HG03354 (cell line): Measurements from ENCODE around the gene ITPR1.
A peak's percentile ranks its signal among the peaks of the same experiment; 100 is the strongest.

Experiments
- ATAC-seq: cut with Tn5 transposase; IDR thresholded peaks from one replicate; pipeline ENCODE4 v1.9.1; 2021; ENCODE audit warnings: mild to moderate bottlenecking; ENCODE audit not compliant: unreplicated experiment, poor library complexity, severe bottlenecking

The ITPR1 gene

GRCh38 chr3:4729061-4729973, 236.2 kb downstream of the ITPR1 start:
- ATAC-seq, result no peak

GRCh38 chr3:4730719-4731118, 237.6 kb downstream of the ITPR1 start:
- no peak for ATAC-seq

GRCh38 chr3:4731543-4732111, 238.5 kb downstream of the ITPR1 start:
- no peak for ATAC-seq

- ATAC-seq, result no peak
Observed at GRCh38 chr3:4732925-4733324, 239.8 kb downstream of the ITPR1 start.

GRCh38 chr3:4734454-4734853, 241.3 kb downstream of the ITPR1 start:
- no peak for ATAC-seq

- ATAC-seq, result no peak
Observed at GRCh38 chr3:4735243-4735642, 242.1 kb downstream of the ITPR1 start.

- ATAC-seq, result no peak
Observed at GRCh38 chr3:4736284-4736861, 243.2 kb downstream of the ITPR1 start.

GRCh38 chr3:4738737-4739274, 245.7 kb downstream of the ITPR1 start:
- ATAC-seq, result peak; percentile 90

- no peak for ATAC-seq
Observed at GRCh38 chr3:4739289-4740236, 246.4 kb downstream of the ITPR1 start.

- no peak for ATAC-seq
Observed at GRCh38 chr3:4740397-4741105, 247.4 kb downstream of the ITPR1 start.

- ATAC-seq, result no peak
Observed at GRCh38 chr3:4741106-4741403, 247.9 kb downstream of the ITPR1 start.

- ATAC-seq, result no peak
Observed at GRCh38 chr3:4741404-4742307, 248.5 kb downstream of the ITPR1 start.

GRCh38 chr3:4742359-4742758, 249.2 kb downstream of the ITPR1 start:
- no peak for ATAC-seq

- ATAC-seq, result no peak
Observed at GRCh38 chr3:4743371-4743770, 250.2 kb downstream of the ITPR1 start.

- no peak for ATAC-seq
Observed at GRCh38 chr3:4744405-4745234, 251.5 kb downstream of the ITPR1 start.

GRCh38 chr3:4745235-4745610, 252.1 kb downstream of the ITPR1 start:
- no peak for ATAC-seq

GRCh38 chr3:4746241-4746958, 253.3 kb downstream of the ITPR1 start:
- ATAC-seq, result no peak
